CD4-positive, CD25-positive, alpha-beta regulatory T cell (primary cell): ENCODE data around the gene CENPP. TPM values are rescaled to one million over a fixed set of nuclear protein-coding genes. Genes with fewer than 3 reads are reported as not detected.

Source experiments
- ATAC-seq, 2 donors: fragments of 150-1000 bp; cut with Tn5 transposase; one replicate each; pipeline ENCODE4 v1.10.0; 2021; ENCODE audit warnings: low read depth in 2 of 2, moderate number of reproducible peaks in 2 of 2, moderate library complexity in 1 of 2
- DNase-seq, 3 donors: peaks; one replicate each; pipeline versions ENCODE4 v3.0.0 to v3.0.0-alpha.2; 2012 to 2022; ENCODE audit warnings: mixed read lengths in 1 of 3
- H3K27ac ChIP-seq: one replicate; pipeline ENCODE4 v1.7.0; 2013; ENCODE audit warnings: mild to moderate bottlenecking, low read length; ENCODE audit not compliant: insufficient read depth, poor library complexity, severe bottlenecking
- H3K27me3 ChIP-seq: one replicate; pipeline ENCODE4 v1.7.0; 2013; ENCODE audit warnings: low read length; ENCODE audit not compliant: control insufficient read depth, insufficient read depth
- H3K36me3 ChIP-seq: one replicate; pipeline ENCODE4 v1.7.0; 2013; ENCODE audit warnings: mild to moderate bottlenecking, low read length, moderate library complexity; ENCODE audit not compliant: control insufficient read depth, insufficient read depth
- H3K4me1 ChIP-seq: 2 replicates; pipeline ENCODE4 v1.7.0; 2013; ENCODE audit warnings: mild to moderate bottlenecking, low read length; ENCODE audit not compliant: insufficient read depth, control insufficient read depth, poor library complexity, severe bottlenecking
- H3K4me3 ChIP-seq: one replicate; pipeline ENCODE4 v1.7.0; 2013; ENCODE audit warnings: low read depth, mild to moderate bottlenecking, low read length, moderate library complexity
- H3K9me3 ChIP-seq, 2 experiments: 1 replicate in 1 of 2; 2 replicates in 1 of 2; pipeline ENCODE4 v1.7.0; 2013; ENCODE audit warnings: low read length in 2 of 2, mild to moderate bottlenecking in 1 of 2, moderate library complexity in 1 of 2; ENCODE audit not compliant: control insufficient read depth in 2 of 2
- H3K27ac Mint-ChIP-seq, 3 donors: one replicate each; pipeline ENCODE4 v1.8.0; 2020 to 2022; ENCODE audit warnings: mild to moderate bottlenecking in 3 of 3, mixed read lengths in 3 of 3, moderate library complexity in 2 of 3
- H3K27me3 Mint-ChIP-seq: one replicate; pipeline ENCODE4 v1.8.0; 2022; ENCODE audit warnings: mild to moderate bottlenecking, mixed read lengths
- H3K36me3 Mint-ChIP-seq: one replicate; pipeline ENCODE4 v1.8.0; 2020; ENCODE audit warnings: mixed read lengths
- H3K4me1 Mint-ChIP-seq, 4 donors: one replicate each; pipeline ENCODE4 v1.8.0; 2020 to 2022; ENCODE audit warnings: mixed read lengths in 4 of 4, mild to moderate bottlenecking in 1 of 4
- H3K4me3 Mint-ChIP-seq, 4 donors: one replicate each; pipeline ENCODE4 v1.8.0; 2020 to 2022; ENCODE audit warnings: mild to moderate bottlenecking in 4 of 4, mixed read lengths in 4 of 4, moderate library complexity in 3 of 4
- H3K9me3 Mint-ChIP-seq, 7 donors: one replicate each; pipeline ENCODE4 v1.8.0; 2020 to 2022; ENCODE audit warnings: mixed read lengths in 7 of 7, mild to moderate bottlenecking in 3 of 7, moderate library complexity in 2 of 7
- polyA plus RNA-seq, 4 donors: library from polyadenylated mRNA; unstranded; fragments of 300-500 nt; fragmentation: Illumina TruSeq; gene quantifications; one replicate each; pipeline ENCODE4 v1.2.3, GENCODE V29; 2021
- total RNA-seq: library from RNA; stranded (reverse); gene quantifications from one replicate; pipeline ENCODE4 v1.2.3, GENCODE V29; 2022

The CENPP gene
- total and polyA plus RNA-seq, 5 donors from 2014 or later: 2.7 to 6.1 (median 4.4) TPM

GRCh38 chr9:92414566-92414965 lies 88.8 kb downstream of the CENPP start:
- peaks cover 0 to 7% (median 2%) of the 10 kb centered on the region in 4 donors for H3K4me1 Mint-ChIP-seq
- Histone ChIP-seq H3K27me3 (no peaks in the 10 kb centered on the region), H3K27ac (no peak overlapping the region), H3K36me3 (no peaks in the 10 kb centered on the region), H3K9me3 (no peaks in the 10 kb centered on the region), H3K4me1 (peaks cover 3% of the 10 kb centered on the region), H3K4me3 (no peak overlapping the region)
- H3K27ac Mint-ChIP-seq: no peak overlapping the region
- H3K9me3 Mint-ChIP-seq: peaks cover 0 to 1% (median 0%) of the 10 kb centered on the region in 7 donors
- no peaks in the 10 kb centered on the region for H3K36me3 Mint-ChIP-seq
- H3K27me3 Mint-ChIP-seq: no peaks in the 10 kb centered on the region
- no peak overlapping the region for H3K4me3 Mint-ChIP-seq
- DNase-seq (no peak), ATAC-seq (no peak)

DNA sequence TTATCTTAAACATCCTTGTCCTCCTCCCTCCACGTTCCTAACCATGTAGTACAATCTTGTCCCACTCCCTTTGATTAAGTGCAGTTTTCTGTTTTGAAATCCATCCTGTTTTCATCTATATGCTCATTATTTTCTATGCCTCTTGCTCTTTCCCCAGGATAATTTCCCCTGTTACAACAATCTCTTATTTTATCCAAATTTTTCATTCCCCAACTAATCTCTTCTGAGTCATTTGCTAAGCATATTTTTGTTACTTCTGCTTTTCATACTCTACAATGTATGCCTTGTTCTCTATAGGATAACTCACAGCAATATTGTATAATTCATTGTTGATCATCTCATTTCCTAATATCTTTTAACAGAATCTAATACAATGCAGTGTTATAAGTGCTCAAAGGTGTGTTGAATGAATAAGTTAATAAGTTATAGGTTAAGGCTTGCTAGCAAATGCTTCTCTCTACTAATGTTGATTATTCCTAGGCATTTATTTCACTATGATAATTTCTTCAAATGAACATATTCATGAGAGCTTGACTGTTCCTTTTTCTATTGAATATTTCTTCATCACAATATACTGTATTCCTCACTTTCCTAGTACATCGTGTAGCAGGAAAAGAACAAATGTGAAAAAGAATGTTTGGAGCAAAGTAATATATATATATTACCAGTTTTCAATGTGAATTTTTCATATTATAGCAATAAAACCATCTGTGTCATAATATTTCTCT lies 97.0 kb downstream of the CENPP start:
- no peak overlapping the region for H3K4me3 ChIP-seq
- H3K4me1 Mint-ChIP-seq: no peaks in the 10 kb centered on the region
- no peaks in the 10 kb centered on the region for H3K4me1 ChIP-seq
- H3K9me3 Mint-ChIP-seq: peaks cover 0 to 2% (median 0%) of the 10 kb centered on the region in 7 donors
- H3K4me3 Mint-ChIP-seq: no peak overlapping the region
- no peak overlapping the region for H3K27ac ChIP-seq
- no peaks in the 10 kb centered on the region for H3K27me3 Mint-ChIP-seq
- H3K36me3 ChIP-seq: no peaks in the 10 kb centered on the region
- no peak for ATAC-seq
- H3K36me3 Mint-ChIP-seq: no peaks in the 10 kb centered on the region
- H3K9me3 ChIP-seq: no peaks in the 10 kb centered on the region
- H3K27ac Mint-ChIP-seq: no peak overlapping the region
- H3K27me3 ChIP-seq: no peaks in the 10 kb centered on the region
- no peak for DNase-seq

DNA sequence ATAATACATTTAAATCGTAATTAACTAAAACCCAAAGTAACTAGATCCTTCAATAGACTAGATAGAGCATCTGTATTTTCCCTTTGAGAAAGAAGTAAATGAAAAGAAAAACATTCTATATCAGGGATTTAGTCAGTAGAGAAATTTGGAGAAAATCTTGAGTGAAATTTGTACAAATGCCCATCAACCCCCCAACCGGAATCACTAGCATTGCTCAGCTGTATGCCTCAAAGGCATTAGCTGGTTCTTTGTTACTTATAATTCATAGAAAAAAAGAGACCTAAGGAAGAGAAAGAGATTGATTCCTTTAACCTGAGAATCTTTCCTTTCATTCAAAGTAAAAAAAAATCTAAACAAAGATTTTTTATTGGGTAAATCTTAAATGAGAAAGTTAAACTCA lies 97.9 kb downstream of the CENPP start:
- no peaks in the 10 kb centered on the region for H3K9me3 ChIP-seq

DNA sequence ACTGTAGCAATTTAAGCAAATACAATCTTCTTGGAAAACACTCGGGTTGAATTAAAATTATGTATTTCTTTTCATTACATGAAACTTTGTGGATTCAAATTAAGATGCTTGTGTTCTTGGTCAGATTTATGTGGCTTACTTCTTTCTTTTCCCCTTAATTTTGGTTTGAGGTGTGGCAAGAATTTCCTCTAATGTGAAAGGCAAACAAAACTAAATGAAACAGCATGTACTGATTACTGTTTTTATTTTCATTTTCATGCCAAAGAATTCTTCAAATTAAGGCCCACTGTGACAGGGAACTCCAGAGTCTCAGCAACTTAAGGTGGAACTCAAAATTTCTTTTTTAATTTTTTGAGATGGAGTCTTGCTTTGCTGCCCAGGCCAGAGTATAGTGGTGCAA lies 98.6 kb downstream of the CENPP start, which contains the start of gene OMD:
OMD (minus strand) TSS at position 132 of the 400 bp plus-strand sequence. CDS start 6,913 bp downstream, outside the sequence.
- H3K27me3 Mint-ChIP-seq: no peaks in the 10 kb centered on the region
- no peak within 1 kb of the TSS for H3K4me3 Mint-ChIP-seq
- DNase-seq (no peak), ATAC-seq (no peak)
- no peaks in the 10 kb centered on the region for H3K36me3 ChIP-seq
- no peaks in the 10 kb centered on the region for H3K4me1 ChIP-seq
- no peak within 1 kb of the TSS for H3K27ac ChIP-seq
- no peaks in the 10 kb centered on the region for H3K27me3 ChIP-seq
- no peak within 1 kb of the TSS for H3K4me3 ChIP-seq
- H3K4me1 Mint-ChIP-seq: no peaks in the 10 kb centered on the region
- no peaks in the 10 kb centered on the region for H3K9me3 ChIP-seq
- peaks cover 0 to 2% (median 0%) of the 10 kb centered on the region in 7 donors for H3K9me3 Mint-ChIP-seq
- no peaks in the 10 kb centered on the region for H3K36me3 Mint-ChIP-seq
- no peak within 1 kb of the TSS for H3K27ac Mint-ChIP-seq

More for the DNA sequence above, 97.9 kb downstream of the CENPP start:
- no peaks in the 10 kb centered on the region for H3K4me1 Mint-ChIP-seq
- H3K27me3 Mint-ChIP-seq: no peaks in the 10 kb centered on the region
- no peaks in the 10 kb centered on the region for H3K27me3 ChIP-seq
- peaks cover 0 to 2% (median 0%) of the 10 kb centered on the region in 7 donors for H3K9me3 Mint-ChIP-seq
- H3K4me3 ChIP-seq: no peak overlapping the region
- no peak overlapping the region for H3K27ac Mint-ChIP-seq
- H3K4me3 Mint-ChIP-seq: no peak overlapping the region
- DNase-seq (no peak), ATAC-seq (no peak)
- no peaks in the 10 kb centered on the region for H3K36me3 Mint-ChIP-seq
- H3K36me3 ChIP-seq: no peaks in the 10 kb centered on the region
- H3K27ac ChIP-seq: no peak overlapping the region
- H3K4me1 ChIP-seq: no peaks in the 10 kb centered on the region

DNA sequence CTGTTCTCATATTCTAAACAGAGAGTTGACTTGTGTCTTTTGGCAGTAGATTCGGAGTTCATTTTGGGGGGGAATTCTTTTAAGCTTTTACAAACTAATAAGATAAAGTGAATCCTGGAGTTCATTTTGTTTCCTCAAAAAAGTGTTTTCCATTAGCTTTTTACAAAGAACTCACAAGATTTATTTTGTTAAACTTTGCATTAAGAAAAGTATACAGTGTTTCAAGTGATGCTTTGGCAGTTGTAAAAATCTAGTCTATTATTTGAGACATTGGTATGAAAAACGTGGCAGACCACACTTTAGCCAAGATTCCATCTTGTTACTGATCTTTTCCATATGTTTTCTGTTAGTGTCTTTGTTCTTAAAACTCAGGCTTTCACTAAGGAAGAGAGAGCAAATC lies 99.7 kb downstream of the CENPP start:
- no peak overlapping the region for H3K27ac Mint-ChIP-seq
- H3K27ac ChIP-seq: no peak overlapping the region
- no peaks in the 10 kb centered on the region for H3K4me1 ChIP-seq
- no peaks in the 10 kb centered on the region for H3K36me3 ChIP-seq
- no peak overlapping the region for H3K4me3 Mint-ChIP-seq
- H3K27me3 Mint-ChIP-seq: no peaks in the 10 kb centered on the region
- H3K9me3 ChIP-seq: no peaks in the 10 kb centered on the region
- ATAC-seq: no peak
- DNase-seq: no peak
- no peaks in the 10 kb centered on the region for H3K36me3 Mint-ChIP-seq
- H3K4me1 Mint-ChIP-seq: no peaks in the 10 kb centered on the region
- peaks cover 0 to 2% (median 0%) of the 10 kb centered on the region in 7 donors for H3K9me3 Mint-ChIP-seq
- no peaks in the 10 kb centered on the region for H3K27me3 ChIP-seq
- H3K4me3 ChIP-seq: no peak overlapping the region

GRCh38 chr9:92426501-92427145 lies 100.9 kb downstream of the CENPP start:
- no peaks in the 10 kb centered on the region for H3K4me1 ChIP-seq

DNA sequence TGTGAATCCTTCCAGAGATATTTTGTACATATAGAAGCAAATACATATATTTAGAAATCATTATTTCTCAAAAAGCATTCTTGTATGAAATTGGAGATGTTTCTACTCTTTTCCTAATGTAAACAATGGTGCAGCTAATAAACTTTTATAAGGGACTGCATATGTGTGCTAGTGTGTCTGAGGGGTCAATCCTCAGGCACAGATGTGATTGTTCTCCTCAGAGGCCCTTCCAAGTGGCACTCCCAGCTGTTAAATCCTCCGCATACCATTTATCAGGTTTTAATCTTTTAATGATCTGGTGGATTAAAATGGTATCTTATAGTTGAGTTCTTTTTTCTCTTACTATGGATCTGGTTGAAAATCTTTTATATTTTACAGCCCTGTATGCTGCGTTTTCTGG lies 104.1 kb downstream of the CENPP start:
- no peaks in the 10 kb centered on the region for H3K36me3 ChIP-seq
- no peak overlapping the region for H3K27ac ChIP-seq
- H3K4me1 Mint-ChIP-seq: no peaks in the 10 kb centered on the region
- H3K4me3 Mint-ChIP-seq: no peak overlapping the region
- H3K4me3 ChIP-seq: no peak overlapping the region
- peaks cover 0 to 1% (median 0%) of the 10 kb centered on the region in 7 donors for H3K9me3 Mint-ChIP-seq
- ATAC-seq: no peak
- no peaks in the 10 kb centered on the region for H3K4me1 ChIP-seq
- no peaks in the 10 kb centered on the region for H3K9me3 ChIP-seq
- no peaks in the 10 kb centered on the region for H3K36me3 Mint-ChIP-seq
- no peaks in the 10 kb centered on the region for H3K27me3 ChIP-seq
- DNase-seq: no peak
- H3K27ac Mint-ChIP-seq: no peak overlapping the region
- no peaks in the 10 kb centered on the region for H3K27me3 Mint-ChIP-seq

More at GRCh38 chr9:92426501-92427145, 100.9 kb downstream of the CENPP start:
- no peaks in the 10 kb centered on the region for H3K27me3 Mint-ChIP-seq
- H3K27ac Mint-ChIP-seq: no peak overlapping the region
- no peaks in the 10 kb centered on the region for H3K9me3 Mint-ChIP-seq
- no peaks in the 10 kb centered on the region for H3K9me3 ChIP-seq
- no peaks in the 10 kb centered on the region for H3K27me3 ChIP-seq
- H3K27ac ChIP-seq: no peak overlapping the region
- H3K4me3 Mint-ChIP-seq: no peak overlapping the region
- no peaks in the 10 kb centered on the region for H3K36me3 ChIP-seq
- DNase-seq (no peak), ATAC-seq (no peak)
- H3K4me3 ChIP-seq: no peak overlapping the region
- no peaks in the 10 kb centered on the region for H3K36me3 Mint-ChIP-seq
- no peaks in the 10 kb centered on the region for H3K4me1 Mint-ChIP-seq
